LNCaP clone FGC (cell line): ENCODE data around the gene CHRDL2.
A peak's percentile ranks its signal among the peaks of the same experiment; 100 is the strongest.

Source experiments
- DNase-seq: peaks from one replicate; pipeline ENCODE4 v3.0.0-alpha.2; 2011; ENCODE audit warnings: low read depth
- H3K4me3 ChIP-seq: 2 replicates; pipeline ENCODE4 v1.5.1; 2011; ENCODE audit warnings: mild to moderate bottlenecking, low read depth, low read length, control low read depth
- CTCF ChIP-seq: IDR thresholded peaks from 2 replicates; pipeline ENCODE4 v1.5.1; 2012; ENCODE audit warnings: mild to moderate bottlenecking; ENCODE audit not compliant: control insufficient read depth, insufficient read depth; ENCODE audit errors: extremely low read depth

The CHRDL2 gene

GRCh38 chr11:74702383-74703007, 28.7 kb downstream of the CHRDL2 start:
- DNase-seq, result peak; percentile 34
- TF ChIP-seq CTCF, result peak; percentile 96
- no peak overlapping the region for H3K4me3 ChIP-seq

- DNase-seq, result no peak
- no peak overlapping the region for H3K4me3 ChIP-seq
- peak; percentile 9; the same call in 1 of the 2 replicates for TF ChIP-seq CTCF
Measured at GRCh38 chr11:74701351-74701750, 29.9 kb downstream of the CHRDL2 start.

- no peak for DNase-seq
- no peak overlapping the region for H3K4me3 ChIP-seq
- no peak for TF ChIP-seq CTCF
Measured at GRCh38 chr11:74699615-74700396, 31.4 kb downstream of the CHRDL2 start.

GRCh38 chr11:74697722-74698121, 33.5 kb downstream of the CHRDL2 start:
- no peak for DNase-seq
- no peak for TF ChIP-seq CTCF
- H3K4me3 ChIP-seq, result no peak overlapping the region

- TF ChIP-seq CTCF, result no peak
- no peak overlapping the region for H3K4me3 ChIP-seq
- DNase-seq, result no peak
Measured at GRCh38 chr11:74696939-74697675, 34.1 kb downstream of the CHRDL2 start.

- no peak overlapping the region for H3K4me3 ChIP-seq
- DNase-seq, result no peak
- TF ChIP-seq CTCF, result no peak
Measured at GRCh38 chr11:74696500-74696899, 34.7 kb downstream of the CHRDL2 start.
